Kidney (tissue), 14 donors: Measurements from ENCODE around the gene TMEM131. TPM values are rescaled to one million over a fixed set of nuclear protein-coding genes. Genes with fewer than 3 reads are reported as not detected.

Experiments used
- DNase-seq, 5 donors: peaks; one replicate each; pipeline ENCODE4 v3.0.0-alpha.2; 2013 to 2020
- FAIRE-seq: peaks from 2 replicates; lab custom pipeline; 2012; peaks lifted over from hg19 to GRCh38; lab: Jason Lieb, UNC
- H3K27ac ChIP-seq, 2 donors: one replicate each; pipeline ENCODE4 v1.7.0; 2013; ENCODE audit warnings: low read depth in 2 of 2, low read length in 2 of 2, inconsistent platforms in 1 of 2
- H3K27me3 ChIP-seq: one replicate; pipeline ENCODE4 v1.7.1; 2013; ENCODE audit warnings: low read length, inconsistent platforms; ENCODE audit not compliant: control insufficient read depth, insufficient read depth
- H3K36me3 ChIP-seq, 3 donors: one replicate each; pipeline versions ENCODE4 v1.7.0 to v1.7.1; 2013; ENCODE audit warnings: low read length in 3 of 3, control low read depth in 1 of 3, inconsistent platforms in 1 of 3; ENCODE audit not compliant: insufficient read depth in 3 of 3, control insufficient read depth in 2 of 3
- H3K4me1 ChIP-seq, 3 donors: one replicate each; pipeline versions ENCODE4 v1.7.0 to v1.7.1; 2013; ENCODE audit warnings: low read length in 3 of 3, inconsistent platforms in 1 of 3, low read depth in 1 of 3; ENCODE audit not compliant: control insufficient read depth in 2 of 3, insufficient read depth in 2 of 3
- H3K4me3 ChIP-seq, 3 donors: one replicate each; pipeline versions ENCODE4 v1.7.0 to v1.8.1; 2013; ENCODE audit warnings: low read length in 3 of 3, control low read depth in 1 of 3, inconsistent platforms in 1 of 3
- H3K9ac ChIP-seq, 3 donors: one replicate each; pipeline versions ENCODE4 v1.7.0 to v1.7.1; 2013; ENCODE audit warnings: low read length in 3 of 3, control low read depth in 1 of 3, inconsistent platforms in 1 of 3
- H3K9me3 ChIP-seq, 3 donors: one replicate each; pipeline versions ENCODE4 v1.7.0 to v1.7.1; 2013; ENCODE audit warnings: low read length in 3 of 3, control low read depth in 1 of 3, inconsistent platforms in 1 of 3; ENCODE audit not compliant: control insufficient read depth in 2 of 3, insufficient read depth in 1 of 3
- intact Hi-C: fragments of 100-400 bp; cut with DNase I; formaldehyde crosslinking; loops from one replicate; pipeline ENCODE4 v1.11.1; 2022
- polyA plus RNA-seq: library from polyadenylated mRNA; stranded (reverse); fragments of 350-450 nt; fragmentation: Illumina TruSeq; extraction: RNeasy Lipid Tissue Mini Kit (QIAGEN cat#74804); gene quantifications from one replicate; pipeline ENCODE4 v1.2.3, GENCODE V29; 2014; ENCODE audit warnings: low read depth, low replicate concordance; ENCODE audit not compliant: insufficient read depth
- total RNA-seq: library from RNA; stranded (reverse); fragmentation: NEBNext Ultra II Directional; extraction: Animal tissue kit (Norgen Biotek cat#: 25700); gene quantifications from one replicate; pipeline ENCODE4 v1.2.1, GENCODE V29; 2021
- TF ChIP-seq, protein P1 (sequence below): IDR thresholded peaks from 3 replicates; pipeline ENCODE4 v1.5.1; 2012; ENCODE audit warnings: mild to moderate bottlenecking, moderate library complexity, borderline replicate concordance; ENCODE audit not compliant: insufficient read depth; ENCODE audit errors: extremely low read depth
- donor health status: control.
- donor health status: control.
- donor health status: control.
- donor health status: control.
- donor health status: control.
- donor health status: DM: yes; HTN: yes; CAD: no.
- donor health status: Normal renal cell carcinoma (clear cell type).

The TMEM131 gene
- total and polyA plus RNA-seq, 2 donors from 2014 or later: 8.0 to 38.4 TPM

- no peak overlapping the region for H3K27ac ChIP-seq
- intact Hi-C loops: no loop called here
- no peaks in the 10 kb centered on the region for H3K9me3 ChIP-seq
- H3K9ac ChIP-seq: no peak overlapping the region
- no peaks in the 10 kb centered on the region for H3K27me3 ChIP-seq
- no peaks in the 10 kb centered on the region for H3K36me3 ChIP-seq
- no peaks in the 10 kb centered on the region for H3K4me1 ChIP-seq
- FAIRE-seq (no peak), DNase-seq (no peak)
- TF ChIP-seq, protein P1, sequence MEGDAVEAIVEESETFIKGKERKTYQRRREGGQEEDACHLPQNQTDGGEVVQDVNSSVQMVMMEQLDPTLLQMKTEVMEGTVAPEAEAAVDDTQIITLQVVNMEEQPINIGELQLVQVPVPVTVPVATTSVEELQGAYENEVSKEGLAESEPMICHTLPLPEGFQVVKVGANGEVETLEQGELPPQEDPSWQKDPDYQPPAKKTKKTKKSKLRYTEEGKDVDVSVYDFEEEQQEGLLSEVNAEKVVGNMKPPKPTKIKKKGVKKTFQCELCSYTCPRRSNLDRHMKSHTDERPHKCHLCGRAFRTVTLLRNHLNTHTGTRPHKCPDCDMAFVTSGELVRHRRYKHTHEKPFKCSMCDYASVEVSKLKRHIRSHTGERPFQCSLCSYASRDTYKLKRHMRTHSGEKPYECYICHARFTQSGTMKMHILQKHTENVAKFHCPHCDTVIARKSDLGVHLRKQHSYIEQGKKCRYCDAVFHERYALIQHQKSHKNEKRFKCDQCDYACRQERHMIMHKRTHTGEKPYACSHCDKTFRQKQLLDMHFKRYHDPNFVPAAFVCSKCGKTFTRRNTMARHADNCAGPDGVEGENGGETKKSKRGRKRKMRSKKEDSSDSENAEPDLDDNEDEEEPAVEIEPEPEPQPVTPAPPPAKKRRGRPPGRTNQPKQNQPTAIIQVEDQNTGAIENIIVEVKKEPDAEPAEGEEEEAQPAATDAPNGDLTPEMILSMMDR: no peak
- no peak overlapping the region for H3K4me3 ChIP-seq
These were observed 10.6 kb upstream of the TMEM131 start for GRCh38 chr2:98006378-98006777.

GRCh38 chr2:98004613-98005012, 8.9 kb upstream of the TMEM131 start:
- Histone ChIP-seq H3K36me3 (no peaks in the 10 kb centered on the region), H3K9me3 (no peaks in the 10 kb centered on the region), H3K9ac (no peak overlapping the region), H3K4me3 (no peak overlapping the region), H3K27me3 (no peaks in the 10 kb centered on the region), H3K4me1 (no peaks in the 10 kb centered on the region), H3K27ac (no peak overlapping the region)
- DNase-seq (no peak), FAIRE-seq (no peak)
- TF ChIP-seq, protein P1: no peak
- intact Hi-C loops: no loop called here

- DNase-seq (no peak), FAIRE-seq (no peak)
- Histone ChIP-seq H3K9ac (no peak overlapping the region), H3K4me3 (no peak overlapping the region), H3K9me3 (no peaks in the 10 kb centered on the region), H3K36me3 (no peaks in the 10 kb centered on the region), H3K4me1 (no peaks in the 10 kb centered on the region), H3K27me3 (no peaks in the 10 kb centered on the region), H3K27ac (no peak overlapping the region)
- intact Hi-C loops: no loop called here
- TF ChIP-seq, protein P1: no peak
These were observed 8.3 kb upstream of the TMEM131 start for GRCh38 chr2:98004047-98004446.

- TF ChIP-seq, protein P1: no peak
- Histone ChIP-seq H3K4me3 (no peak overlapping the region), H3K9ac (no peak overlapping the region), H3K36me3 (no peaks in the 10 kb centered on the region), H3K27me3 (no peaks in the 10 kb centered on the region), H3K4me1 (no peaks in the 10 kb centered on the region), H3K27ac (no peak overlapping the region), H3K9me3 (no peaks in the 10 kb centered on the region)
- intact Hi-C loops: no loop called here
- DNase-seq (peak in 2 of 5 donors; percentile 28 to 48), FAIRE-seq (no peak)
These were observed 3.8 kb upstream of the TMEM131 start for GRCh38 chr2:97999536-97999935.
